HG03342 (cell line): ENCODE results near the gene ZSWIM6.

Experiments
- ATAC-seq: cut with Tn5 transposase; IDR thresholded peaks from one replicate; pipeline ENCODE4 v1.9.1; 2021; ENCODE audit warnings: mild to moderate bottlenecking, moderate library complexity; ENCODE audit not compliant: unreplicated experiment

Gene ZSWIM6

DNA sequence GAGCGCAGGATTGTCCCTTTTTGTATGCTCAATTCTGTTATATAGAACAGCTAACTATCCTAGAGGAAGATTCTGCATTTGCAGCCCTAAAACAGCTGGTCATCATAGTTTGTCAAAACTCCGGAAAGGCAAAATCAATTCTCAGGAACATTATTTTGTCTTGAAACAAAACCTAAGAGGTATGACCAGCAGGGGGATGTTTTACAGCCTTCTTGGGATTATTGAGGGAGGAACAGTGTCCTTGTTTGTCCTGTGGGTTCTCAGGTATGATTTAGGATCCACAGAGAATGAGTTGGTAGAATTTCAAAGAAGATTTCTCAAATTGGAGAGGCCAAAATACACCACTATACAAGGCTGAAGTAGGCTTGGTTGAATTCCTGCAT, 136.4 kb downstream of the ZSWIM6 start:
- ATAC-seq, result no peak

DNA sequence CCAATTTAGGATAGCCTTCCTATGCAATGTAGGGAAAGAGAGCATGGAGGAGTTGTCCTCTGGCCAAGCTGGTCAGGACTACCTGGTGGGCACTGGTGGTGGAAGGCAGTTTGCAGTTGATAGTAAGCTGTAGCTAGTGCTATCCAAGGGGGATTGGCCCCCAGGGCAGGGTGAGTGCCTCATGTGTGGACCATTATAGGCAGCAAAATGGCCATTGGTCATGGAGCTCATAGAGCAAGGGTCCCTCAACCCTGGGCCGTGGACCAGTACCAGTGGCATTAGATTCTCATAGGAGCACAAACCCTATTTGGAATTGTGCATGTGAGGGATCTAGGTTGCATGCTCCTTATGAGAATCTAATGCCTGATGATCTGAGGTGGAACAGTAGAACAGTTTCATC, 139.3 kb downstream of the ZSWIM6 start:
- no peak for ATAC-seq

DNA sequence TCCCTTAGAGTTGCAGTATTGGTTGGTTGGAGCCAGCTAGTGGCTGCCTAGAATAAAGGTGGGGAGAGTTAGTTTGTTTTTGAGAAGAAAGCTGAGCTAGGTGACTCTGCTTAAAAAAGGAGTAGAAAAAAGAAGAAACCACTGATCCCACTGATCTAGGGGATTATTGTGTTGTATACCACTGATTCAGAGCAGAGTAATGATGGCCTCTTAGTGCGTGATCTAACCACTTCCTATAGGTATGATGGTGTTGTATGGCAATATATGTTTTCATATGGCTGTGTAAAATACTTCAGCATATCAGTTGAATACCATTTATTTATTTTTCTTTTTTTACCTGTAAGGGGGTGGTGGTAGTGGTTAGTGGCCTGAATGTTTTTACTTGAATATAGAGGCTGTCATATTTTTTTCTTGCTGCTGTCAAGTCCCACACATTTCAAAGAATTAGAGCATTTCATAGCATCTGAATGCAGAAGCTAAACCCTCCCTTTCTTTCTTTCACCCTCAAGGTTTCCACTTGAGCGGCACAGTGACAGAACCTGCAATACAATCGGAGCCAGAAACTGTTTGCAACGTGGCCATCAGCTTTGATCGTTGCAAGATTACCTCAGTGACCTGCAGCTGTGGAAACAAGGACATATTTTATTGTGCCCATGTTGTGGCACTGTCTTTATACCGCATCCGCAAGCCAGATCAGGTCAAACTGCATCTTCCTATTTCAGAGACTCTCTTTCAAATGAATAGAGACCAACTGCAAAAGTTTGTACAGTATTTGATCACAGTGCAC, 140.3 kb downstream of the ZSWIM6 start:
- no peak for ATAC-seq

DNA sequence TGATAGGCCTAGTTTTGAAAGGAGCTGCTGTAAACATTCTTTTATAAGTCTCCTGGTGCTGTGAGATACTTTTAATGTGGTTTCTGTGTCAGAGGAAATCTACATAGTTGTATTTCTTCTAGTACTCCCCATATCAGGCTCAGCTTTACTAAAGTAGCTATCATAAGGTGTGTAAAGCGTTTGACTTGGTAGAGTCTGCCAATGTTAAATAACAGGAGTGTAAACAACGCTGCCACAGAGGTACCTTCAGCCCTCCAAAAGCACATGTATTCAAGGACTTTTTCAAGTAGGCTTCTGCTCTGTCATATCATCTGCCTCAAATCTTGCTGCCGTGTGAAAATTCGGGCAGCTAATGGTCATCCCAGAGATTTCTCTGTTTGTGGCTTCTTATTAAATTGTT, 142.7 kb downstream of the ZSWIM6 start:
- no peak for ATAC-seq

DNA sequence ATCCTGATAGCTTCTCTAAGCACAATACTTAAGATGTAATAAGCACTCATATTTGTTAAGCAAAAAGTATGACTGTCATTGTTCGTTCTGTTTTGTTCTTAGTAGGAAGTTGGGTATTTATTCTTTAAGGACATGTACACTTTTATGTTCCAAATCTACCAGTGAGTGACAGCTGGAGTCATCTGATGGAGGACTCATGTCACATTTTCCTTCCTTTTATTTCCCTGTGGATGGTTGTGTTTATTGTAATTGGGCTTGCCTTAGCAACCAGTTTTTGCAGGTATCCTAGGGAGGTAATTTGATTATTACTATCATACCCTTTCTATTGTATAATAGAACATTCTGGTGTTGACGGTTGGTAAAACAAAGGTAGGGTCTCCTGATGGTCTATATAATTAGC, 145.7 kb downstream of the ZSWIM6 start:
- no peak for ATAC-seq

DNA sequence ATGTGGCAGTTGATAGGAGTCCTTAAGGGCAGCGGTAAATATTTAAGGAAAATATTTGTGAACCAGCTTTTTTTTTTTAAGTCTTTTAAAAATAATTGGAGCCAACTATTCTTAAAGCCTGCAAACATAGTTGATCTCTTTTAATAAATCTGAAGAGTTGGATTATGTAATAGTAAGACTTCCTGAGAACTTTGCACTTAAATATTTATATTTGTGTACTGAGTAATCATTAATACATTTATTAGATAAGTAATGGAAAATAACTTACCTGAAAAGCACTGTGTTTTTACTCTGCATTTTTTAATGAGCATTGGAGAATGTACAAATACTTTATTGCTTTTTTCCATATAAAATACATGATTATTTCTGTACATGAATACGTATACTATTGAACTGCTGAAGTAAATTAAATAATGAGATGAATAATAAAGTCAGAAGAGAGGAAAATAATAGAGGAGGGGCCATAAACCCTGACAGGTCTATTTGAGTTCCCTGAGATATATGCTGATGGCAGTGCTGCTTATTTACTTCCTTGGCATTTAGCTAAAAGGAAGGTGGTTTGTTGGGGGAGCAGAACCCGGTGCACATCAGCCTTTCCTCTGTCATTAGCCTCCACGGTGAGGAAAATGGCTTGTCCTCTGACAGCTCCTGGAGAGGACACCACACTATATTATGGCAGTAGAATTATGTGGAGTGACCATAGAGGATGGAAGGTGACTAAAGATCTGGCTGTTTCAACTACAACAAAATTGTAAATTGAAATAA, 148.0 kb downstream of the ZSWIM6 start:
- ATAC-seq, result no peak

DNA sequence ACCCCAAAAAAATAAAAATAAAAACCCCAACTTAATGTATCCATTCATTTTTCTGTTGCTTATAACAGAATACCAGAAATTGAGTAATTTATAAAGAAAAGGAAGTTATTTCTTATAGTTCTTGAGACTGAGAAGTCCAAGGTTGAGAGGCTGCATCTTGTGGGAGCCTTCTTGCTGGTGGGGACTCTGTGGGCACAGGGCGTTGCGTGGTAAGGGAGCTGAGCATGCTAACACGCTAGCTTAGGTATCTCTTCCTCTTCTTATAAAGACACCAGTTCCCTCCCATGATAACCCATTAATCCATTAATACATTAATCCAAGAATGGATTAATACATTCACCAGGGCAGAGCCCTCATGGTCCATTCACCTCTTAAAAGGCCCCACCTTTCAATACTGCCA, 150.9 kb downstream of the ZSWIM6 start:
- no peak for ATAC-seq

DNA sequence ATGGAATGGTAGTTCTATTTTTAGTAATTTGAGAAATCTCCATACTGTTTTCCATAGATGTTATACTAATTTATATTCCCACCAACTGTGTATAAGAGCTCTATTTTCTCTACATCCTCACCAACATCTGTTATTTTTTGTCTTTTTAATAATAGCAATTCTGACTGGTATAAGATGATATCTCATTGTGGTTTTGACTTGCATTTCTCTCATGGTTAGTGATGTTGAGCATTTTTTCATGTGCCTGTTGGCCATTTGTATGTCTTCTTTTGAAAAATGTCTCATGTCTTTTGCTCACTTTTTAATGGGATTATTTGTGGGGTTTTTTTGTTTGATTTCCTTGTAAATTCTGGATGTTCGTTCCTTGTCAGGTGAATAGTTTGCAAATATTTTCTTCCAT, 154.4 kb downstream of the ZSWIM6 start:
- no peak for ATAC-seq

DNA sequence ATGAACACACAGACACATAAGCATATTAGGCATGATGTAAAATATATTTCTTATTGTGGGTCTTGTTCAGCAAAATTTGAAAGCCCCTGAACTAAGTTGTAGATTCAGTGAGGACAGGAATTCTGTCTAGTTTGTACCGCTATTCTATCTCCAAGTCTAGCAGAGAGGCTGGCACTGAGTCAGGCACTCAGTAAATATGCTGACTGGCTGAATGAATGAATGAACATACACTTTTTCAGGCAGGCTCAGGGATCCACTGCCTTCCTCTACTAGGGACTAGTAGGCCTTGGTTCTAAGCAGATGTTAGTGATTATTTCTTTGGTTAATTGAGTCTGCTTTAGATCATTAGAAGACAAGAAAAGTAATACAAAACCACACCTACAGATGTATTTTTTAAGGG, 157.5 kb downstream of the ZSWIM6 start:
- ATAC-seq, result no peak

DNA sequence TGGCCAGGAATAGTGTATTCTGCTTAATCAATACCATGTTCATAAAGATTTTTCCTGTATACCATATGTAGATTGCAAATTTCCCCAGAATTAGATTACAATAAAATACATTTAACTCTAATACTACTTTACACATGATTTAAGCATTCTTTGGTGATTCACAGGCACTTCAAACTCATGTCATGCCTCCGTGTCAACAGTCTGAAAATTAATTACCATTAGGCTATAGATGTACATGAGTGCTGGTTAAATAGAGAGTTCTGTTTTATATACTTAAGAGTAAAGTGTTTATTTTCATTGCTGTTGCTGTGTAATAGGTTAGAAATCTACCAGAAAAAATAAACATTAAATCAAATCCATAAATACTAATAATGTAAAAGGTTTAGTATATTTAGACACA, 159.8 kb downstream of the ZSWIM6 start:
- no peak for ATAC-seq

DNA sequence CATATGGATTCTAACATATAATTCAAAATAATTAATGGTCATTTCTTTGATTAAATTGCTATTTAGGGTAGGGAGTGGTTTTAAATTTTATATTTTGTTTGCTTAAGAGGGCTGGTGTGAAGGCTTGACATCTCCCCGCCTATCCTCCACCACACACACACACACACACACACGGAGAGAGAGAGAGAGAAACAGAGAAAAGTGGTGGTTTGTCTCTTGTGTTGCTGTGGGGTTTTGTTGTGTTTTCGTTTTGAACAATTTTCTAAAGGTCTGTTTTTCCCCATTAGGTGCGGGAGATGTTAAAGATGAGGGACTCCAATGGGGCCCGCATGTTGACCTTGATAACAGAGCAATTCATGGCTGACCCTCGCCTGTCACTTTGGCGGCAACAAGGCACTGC, 161.9 kb downstream of the ZSWIM6 start:
- ATAC-seq, result no peak

DNA sequence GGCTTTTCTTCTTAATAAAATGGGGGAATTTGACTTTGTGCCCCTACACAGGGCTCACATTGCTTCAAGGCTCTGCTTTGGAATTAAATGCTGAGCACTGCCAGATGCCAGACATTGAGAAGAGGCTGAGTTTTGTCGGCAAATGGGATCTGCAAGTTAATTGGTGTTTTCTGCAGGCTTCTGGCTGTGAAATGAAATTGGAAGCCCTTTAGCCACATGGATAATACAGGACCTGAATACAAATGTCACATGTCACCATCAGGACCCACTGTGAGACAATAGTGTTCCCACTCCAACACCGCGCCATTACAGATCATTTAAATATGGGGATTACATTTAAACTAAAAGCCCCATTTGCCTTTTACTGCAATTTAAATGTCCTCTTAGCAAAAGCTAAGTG, 164.4 kb downstream of the ZSWIM6 start:
- no peak for ATAC-seq

DNA sequence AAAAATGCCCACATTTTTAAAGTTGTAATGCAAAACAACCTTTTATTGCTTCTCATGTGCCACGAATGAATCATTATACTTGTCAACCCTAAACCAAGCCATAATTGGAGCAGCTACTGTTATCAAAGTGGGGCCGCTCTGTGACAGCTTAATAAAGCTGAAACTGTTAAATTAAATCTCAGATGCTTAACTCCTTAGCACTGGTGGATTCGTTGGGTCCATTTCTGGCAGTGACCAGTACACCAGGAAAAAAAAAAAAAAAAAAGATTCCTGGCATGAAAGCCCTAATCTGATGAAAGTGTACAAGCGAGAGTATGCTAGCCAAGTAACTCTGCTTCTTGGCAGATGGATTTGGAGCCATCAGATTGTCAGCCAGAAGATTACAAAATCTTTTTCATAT, 164.8 kb downstream of the ZSWIM6 start:
- ATAC-seq, result no peak

DNA sequence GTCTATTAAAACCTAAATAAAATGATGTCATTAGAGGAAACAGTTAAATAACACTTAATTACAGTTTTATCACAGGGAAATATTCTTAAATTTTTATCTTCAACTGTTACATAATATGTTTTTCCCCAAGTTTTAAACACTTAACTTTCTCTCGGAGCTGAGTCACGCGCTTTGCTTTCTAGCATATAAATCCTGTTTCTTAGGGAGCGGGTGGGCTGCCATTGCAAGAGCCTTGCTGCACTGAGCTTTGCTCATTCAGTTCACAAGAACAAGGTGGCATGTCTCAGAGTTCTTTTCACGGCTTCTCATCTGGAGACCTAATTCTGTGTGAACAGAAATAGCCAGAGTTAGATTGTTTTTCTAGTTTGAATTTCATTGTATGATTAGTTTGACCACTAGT, 166.1 kb downstream of the ZSWIM6 start:
- ATAC-seq, result no peak

DNA sequence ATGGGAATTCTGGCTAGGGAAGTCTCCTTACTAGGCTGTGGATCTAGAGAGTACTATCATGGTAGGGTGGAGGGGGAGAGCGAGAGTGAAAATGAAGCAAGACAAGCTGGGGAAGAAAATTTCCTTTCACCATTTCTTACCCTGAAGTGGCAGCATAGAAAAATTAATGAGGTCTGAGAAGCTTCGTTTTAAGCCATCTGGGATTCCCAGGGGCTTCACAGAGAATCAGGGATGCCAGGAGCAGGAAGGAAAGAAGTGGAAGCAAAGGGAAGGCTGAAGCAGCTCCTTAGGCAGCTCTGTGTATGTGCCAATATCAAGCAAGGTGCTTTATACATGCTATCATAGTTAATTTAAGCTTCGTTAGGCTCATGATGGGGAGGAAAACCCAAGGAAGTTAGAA, 169.9 kb downstream of the ZSWIM6 start:
- no peak for ATAC-seq

DNA sequence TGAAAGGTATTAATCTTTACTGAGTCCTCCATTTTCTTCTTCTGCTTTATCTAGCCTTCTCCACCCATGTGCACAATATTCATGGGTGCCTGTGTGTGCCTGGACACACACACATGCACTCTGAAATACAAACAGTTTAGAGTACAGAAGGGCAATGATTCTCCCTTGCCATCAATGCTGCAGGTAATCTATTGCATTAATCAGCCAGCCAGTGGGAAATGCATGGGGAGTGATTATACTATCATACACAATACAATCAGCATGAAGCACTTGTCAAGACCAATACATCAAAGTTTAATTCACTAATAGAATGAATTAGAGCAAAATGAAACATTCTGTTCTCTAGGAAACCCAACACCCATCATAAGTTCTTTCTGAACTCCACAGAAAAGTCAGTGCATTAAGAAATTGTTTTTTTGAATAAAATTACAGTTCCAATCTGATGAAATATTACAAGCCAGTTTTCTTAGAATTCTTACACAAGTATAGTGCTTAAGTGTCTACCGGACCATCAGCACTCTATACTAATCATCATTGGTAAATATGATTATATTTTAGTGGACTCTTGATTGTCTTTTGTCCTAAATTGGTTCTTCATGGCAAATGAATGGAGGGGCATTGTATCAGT, 172.2 kb downstream of the ZSWIM6 start:
- ATAC-seq, result no peak

DNA sequence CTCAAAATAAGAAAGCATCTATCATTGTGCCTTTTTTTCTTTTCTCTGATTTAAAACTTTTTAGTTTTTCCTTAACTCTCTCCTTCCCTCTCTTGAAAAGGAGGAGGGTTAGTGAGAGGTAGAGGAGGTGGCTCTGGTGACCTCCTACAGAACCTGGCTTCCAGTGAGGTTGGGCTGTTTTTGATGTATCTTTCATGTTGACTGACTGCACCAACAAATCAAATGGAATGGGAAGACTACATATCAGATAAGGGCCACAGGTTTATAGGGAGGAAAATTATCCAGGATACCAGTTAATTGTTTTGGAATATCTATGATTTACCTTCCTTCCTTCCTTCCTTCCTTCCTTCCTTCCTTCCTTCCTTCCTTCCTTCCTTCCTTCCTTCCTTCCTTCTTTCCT, 173.2 kb downstream of the ZSWIM6 start:
- ATAC-seq, result no peak

DNA sequence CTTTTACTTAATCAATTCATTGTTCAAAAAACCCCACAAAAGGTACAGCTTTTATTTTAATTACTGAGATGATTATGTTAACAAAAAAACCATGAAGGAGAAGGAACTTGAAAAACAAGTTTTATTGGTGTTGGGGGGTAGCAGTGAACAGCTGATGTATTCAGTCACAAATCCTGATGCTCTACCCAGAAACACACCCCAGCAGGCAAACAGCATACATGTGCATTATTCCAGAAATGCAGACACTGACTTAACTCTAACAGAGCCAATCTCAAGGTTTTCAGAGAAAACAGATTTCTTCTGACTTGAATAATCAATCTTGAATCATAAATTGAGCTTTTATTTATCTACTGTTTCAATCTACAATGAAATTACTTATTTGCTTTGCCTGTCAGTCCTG, 175.2 kb downstream of the ZSWIM6 start:
- ATAC-seq, result no peak

DNA sequence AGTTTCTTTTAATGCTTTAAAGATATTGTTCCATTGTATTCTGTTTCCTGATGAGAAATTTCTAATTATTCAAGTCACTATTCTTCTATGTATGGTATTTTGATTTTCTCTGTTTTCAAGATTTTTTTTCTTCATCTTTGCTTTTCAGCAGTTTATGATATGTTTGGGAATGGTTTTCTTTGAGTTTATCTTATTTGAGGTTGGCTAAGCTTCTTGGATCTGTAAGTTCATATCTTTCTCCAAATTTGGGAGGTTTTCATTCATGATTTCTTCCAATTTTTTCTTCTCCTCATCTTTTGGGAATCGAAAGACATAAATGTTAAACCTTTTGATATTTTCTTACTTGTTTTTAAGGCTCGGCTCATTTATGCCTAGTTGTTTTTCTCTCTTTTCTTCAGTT, 184.9 kb downstream of the ZSWIM6 start:
- no peak for ATAC-seq

DNA sequence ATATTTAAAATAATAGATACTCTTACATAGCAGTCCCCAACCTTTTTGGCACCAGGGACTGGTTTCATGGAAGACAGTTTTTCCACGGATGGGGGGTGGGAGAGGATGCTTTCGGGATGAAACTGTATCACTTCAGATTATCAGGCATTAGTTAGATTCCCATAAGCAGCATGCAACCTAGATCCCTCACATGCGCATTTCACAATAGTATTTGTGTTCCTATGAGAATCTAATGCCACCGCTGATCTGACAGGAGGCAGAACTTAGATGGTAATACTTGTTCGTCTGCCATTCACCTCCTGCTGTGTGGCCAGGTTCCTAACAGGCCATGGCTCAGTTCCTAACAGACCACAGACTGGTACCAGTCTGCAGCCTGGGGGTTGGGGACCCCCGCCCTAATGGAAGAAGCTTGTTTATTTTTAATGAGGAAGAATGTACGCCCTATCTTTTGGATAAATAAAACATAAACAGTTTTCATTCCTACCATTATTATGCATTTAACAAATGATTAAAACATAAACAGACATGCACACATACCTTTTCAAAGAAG, 187.7 kb downstream of the ZSWIM6 start:
- no peak for ATAC-seq

DNA sequence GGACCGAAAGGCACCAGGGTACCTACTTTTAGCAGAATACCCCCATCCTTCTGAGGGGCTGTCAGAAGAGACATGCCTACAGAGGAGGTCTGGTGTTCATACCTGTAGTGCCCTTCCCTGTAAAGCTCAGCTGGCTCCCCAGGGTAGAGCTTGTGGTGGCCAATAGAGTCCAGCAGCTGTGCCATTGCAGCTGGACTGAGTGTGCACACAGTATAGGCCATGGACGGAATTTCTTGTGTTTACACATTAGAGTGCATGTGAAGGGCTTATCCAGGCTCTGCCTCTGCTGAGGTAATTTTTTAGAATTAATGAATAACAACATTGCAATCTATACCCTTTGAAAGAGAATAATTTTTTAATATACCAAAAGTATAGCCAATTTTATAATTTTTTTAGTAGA, 191.0 kb downstream of the ZSWIM6 start:
- no peak for ATAC-seq

DNA sequence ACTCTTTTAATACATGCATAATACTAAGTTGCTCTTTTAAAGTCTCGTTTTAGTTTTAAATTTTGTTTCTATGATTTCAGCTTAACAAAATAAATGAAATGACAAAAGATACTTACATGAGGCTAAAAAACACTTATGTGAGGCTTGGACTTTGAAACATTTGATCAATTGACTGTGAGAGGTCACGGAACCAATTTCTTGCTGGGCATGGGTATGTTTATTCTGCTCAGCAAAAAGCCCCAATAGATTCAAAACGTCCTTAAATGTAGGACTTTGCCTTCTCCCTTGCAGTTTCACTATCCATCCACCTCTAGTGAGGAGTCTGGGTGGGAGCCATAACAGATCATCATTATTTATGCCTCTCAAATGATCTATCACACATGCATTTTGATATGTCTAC, 191.9 kb downstream of the ZSWIM6 start:
- no peak for ATAC-seq
